Endothelial cell of umbilical vein (primary cell): ENCODE measurements around the gene CYB5A. TPM values are rescaled to one million over a fixed set of nuclear protein-coding genes. Genes with fewer than 3 reads are reported as not detected.

Experiments used
- BruUV-seq: library from RNA; stranded (reverse); fragments of 400-500 nt; replicated peaks from 2 replicates; lab custom pipeline; 2021; lab: Mats Ljungman, UMichigan
- CTCF ChIA-PET: fragments of 300-600, 350-600 bp; sonication (Branson Sonifier 250); formaldehyde crosslinking; loops from one replicate; lab custom pipeline; 2021; ENCODE audit warnings: antibody characterized with exemption, inconsistent platforms; lab: Charles Lee
- POLR2A ChIA-PET: fragments of 300-600, 350-600 bp; sonication (Branson Sonifier 250); formaldehyde crosslinking; loops from one replicate; lab custom pipeline; 2021; ENCODE audit warnings: antibody characterized with exemption, inconsistent platforms; lab: Charles Lee
- DNase-seq: peaks from one replicate; pipeline ENCODE4 v3.0.0-alpha.2; 2011; ENCODE audit warnings: low read depth, low spot score
- FAIRE-seq: peaks from 2 replicates; lab custom pipeline; 2011; peaks lifted over from hg19 to GRCh38; lab: Jason Lieb, UNC
- H2AFZ ChIP-seq: 2 replicates; pipeline ENCODE4 v1.6.0; 2012; ENCODE audit warnings: low read depth, low read length, control low read depth, inconsistent platforms
- H3K27ac ChIP-seq: 2 replicates; pipeline ENCODE4 v1.5.1; 2011; ENCODE audit warnings: low read depth, mild to moderate bottlenecking, control low read depth, low read length, moderate library complexity; ENCODE audit not compliant: insufficient read depth
- H3K27me3 ChIP-seq, 2 experiments: 2 replicates each; pipeline versions ENCODE4 v1.6.0 to v1.6.1; 2011; ENCODE audit warnings: low read length in 2 of 2, mixed read lengths in 1 of 2; ENCODE audit not compliant: control insufficient read depth in 2 of 2, insufficient read depth in 2 of 2
- H3K36me3 ChIP-seq, 2 experiments: 2 replicates in 1 of 2; 3 replicates in 1 of 2; pipeline ENCODE4 v1.5.1; 2011; ENCODE audit warnings: low read length in 2 of 2, mild to moderate bottlenecking in 1 of 2, moderate library complexity in 1 of 2; ENCODE audit not compliant: control insufficient read depth in 2 of 2, insufficient read depth in 2 of 2; ENCODE audit errors: extremely low read depth in 1 of 2
- H3K4me1 ChIP-seq: 3 replicates; pipeline ENCODE4 v1.5.1; 2011; ENCODE audit warnings: mild to moderate bottlenecking, low read length; ENCODE audit not compliant: control insufficient read depth, insufficient read depth; ENCODE audit errors: extremely low read depth
- H3K4me2 ChIP-seq: 2 replicates; pipeline ENCODE4 v1.6.1; 2011; ENCODE audit warnings: low read length, control low read depth, mixed read lengths; ENCODE audit not compliant: insufficient read depth
- H3K4me3 ChIP-seq, 3 experiments: fragments of 200-600 bp in 1 of 3; sonication (generic), shearing (Covaris generic) in 1 of 3; replicated peaks in 1 of 3; 2 replicates each; pipeline ENCODE4 v1.5.1; 2011 to 2016; ENCODE audit warnings: control low read depth in 3 of 3, low read length in 3 of 3, mild to moderate bottlenecking in 2 of 3, inconsistent platforms in 1 of 3, low read depth in 1 of 3, moderate library complexity in 1 of 3; ENCODE audit not compliant: insufficient read depth in 1 of 3
- H3K79me2 ChIP-seq: 2 replicates; pipeline ENCODE4 v1.6.0; 2012; ENCODE audit warnings: low read length, inconsistent platforms; ENCODE audit not compliant: control insufficient read depth, insufficient read depth
- H3K9ac ChIP-seq: replicated peaks from 2 replicates; pipeline ENCODE3; 2011; ENCODE audit warnings: low read length, control low read depth; ENCODE audit not compliant: insufficient read depth; ENCODE audit errors: extremely low read depth
- H3K9me1 ChIP-seq: replicated peaks from 3 replicates; pipeline ENCODE4 v1.6.0; 2011; ENCODE audit warnings: mild to moderate bottlenecking, low read length; ENCODE audit not compliant: control insufficient read depth, insufficient read depth; ENCODE audit errors: extremely low read depth
- H3K9me3 ChIP-seq: replicated peaks from 2 replicates; pipeline ENCODE4 v1.5.1; 2012; ENCODE audit warnings: low read length, inconsistent platforms; ENCODE audit not compliant: control insufficient read depth, insufficient read depth
- H4K20me1 ChIP-seq: replicated peaks from 2 replicates; pipeline ENCODE3; 2011; ENCODE audit warnings: mild to moderate bottlenecking, low read length; ENCODE audit not compliant: control insufficient read depth, insufficient read depth; ENCODE audit errors: extremely low read depth
- CTCF ChIP-seq, 2 donors: IDR thresholded peaks; 1 replicate in 1 of 2; 2 replicates in 1 of 2; pipeline ENCODE4 v1.5.1; 2011; ENCODE audit warnings: low read length in 2 of 2, mild to moderate bottlenecking in 2 of 2, moderate library complexity in 2 of 2, control low read depth in 1 of 2, inconsistent platforms in 1 of 2, low read depth in 1 of 2; ENCODE audit not compliant: insufficient read depth in 1 of 2; ENCODE audit errors: extremely low read depth in 1 of 2
- EZH2 ChIP-seq: IDR thresholded peaks from 2 replicates; pipeline ENCODE4 v1.6.1; 2012; ENCODE audit warnings: borderline replicate concordance, low read depth, mild to moderate bottlenecking, moderate library complexity, low read length, inconsistent platforms; ENCODE audit not compliant: severe bottlenecking
- FOS ChIP-seq: IDR thresholded peaks from 2 replicates; pipeline ENCODE4 v1.6.1; 2011; ENCODE audit warnings: mild to moderate bottlenecking, low read length, moderate library complexity, borderline replicate concordance; ENCODE audit not compliant: insufficient read depth
- GATA2 ChIP-seq: IDR thresholded peaks from 2 replicates; pipeline ENCODE4 v1.7.0; 2011; ENCODE audit warnings: low read depth, mild to moderate bottlenecking, moderate library complexity, mixed read lengths, low read length; ENCODE audit not compliant: insufficient read length, insufficient read depth
- JUN ChIP-seq: IDR thresholded peaks from 2 replicates; pipeline ENCODE4 v1.6.1; 2011; ENCODE audit warnings: borderline replicate concordance, low read depth; ENCODE audit not compliant: insufficient read length, insufficient read depth
- MAX ChIP-seq: IDR thresholded peaks from 2 replicates; pipeline ENCODE4 v1.6.1; 2011; ENCODE audit not compliant: insufficient read depth, insufficient read length
- MYC ChIP-seq: IDR thresholded peaks from one replicate; pipeline ENCODE4 v1.6.1; 2011; ENCODE audit warnings: mild to moderate bottlenecking, low read depth, low read length
- POLR2A ChIP-seq: IDR thresholded peaks from 2 replicates; pipeline ENCODE4 v1.6.1; 2012; ENCODE audit warnings: low read depth, mild to moderate bottlenecking, control low read depth, low read length
- POLR2AphosphoS5 ChIP-seq: IDR thresholded peaks from 2 replicates; pipeline ENCODE4 v1.6.1; 2012; ENCODE audit warnings: low read depth, mild to moderate bottlenecking, control low read depth, low read length, moderate library complexity; ENCODE audit not compliant: insufficient read depth
- dilution Hi-C: fragments of 300-500 bp; cut with MboI; formaldehyde crosslinking; loops from one replicate; pipeline ENCODE4 v1.15.0; 2019; ENCODE audit warnings: low sequenced_read_pairs; ENCODE audit not compliant: extremely low pct_ligation_motif_present
- intact Hi-C: fragments of 100-400 bp; cut with micrococcal nuclease; formaldehyde crosslinking; loops from one replicate; pipeline ENCODE4 v1.10.0; 2022
- polyA plus RNA-seq, 4 experiments: library from polyadenylated mRNA; depleted of rRNA in 3 of 4; stranded (reverse) in 3 of 4; unstranded in 1 of 4; fragments of >200 nt; gene quantifications; 2 replicates each; pipeline versions ENCODE4 v1.2.1 to v1.2.3, GENCODE V29; 2011 to 2012; ENCODE audit warnings: missing spikeins in 1 of 4
- total RNA-seq: library from RNA; stranded (reverse); gene quantifications from 2 replicates; pipeline ENCODE4 v1.2.3, GENCODE V29; 2021

CYB5A gene
- total and polyA plus RNA-seq, 2 donors (not counting 3 experiments of a cell fraction or from before 2014, with no cell fraction given), result 24.9 to 74.0 TPM

- Histone ChIP-seq H2AFZ (no peak overlapping the region), H3K79me2 (no peaks in the 10 kb centered on the region), H3K4me1 (peaks cover 8% of the 10 kb centered on the region), H3K27ac (no peak overlapping the region), H3K4me2 (no peak overlapping the region), H3K27me3 (no peaks in the 10 kb centered on the region), H4K20me1 (no peaks in the 10 kb centered on the region), H3K9ac (no peak overlapping the region), H3K9me3 (no peaks in the 10 kb centered on the region), H3K4me3 (no peak overlapping the region), H3K9me1 (no peaks in the 10 kb centered on the region), H3K36me3 (no peaks in the 10 kb centered on the region)
- no peak for DNase-seq
- dilution Hi-C loops, result no loop called here
- CTCF ChIA-PET, result no interaction called here
- no TSS peak for BruUV-seq
- intact Hi-C loops, result no loop called here
- no peak for FAIRE-seq
- POLR2A ChIA-PET, result no interaction called here
- no peak for TF ChIP-seq GATA2
- TF ChIP-seq JUN, result no peak
- TF ChIP-seq FOS, result no peak
- TF ChIP-seq MAX, result no peak
- no peak for TF ChIP-seq POLR2A
- no peak for TF ChIP-seq MYC
- no peak for TF ChIP-seq CTCF (IDR thresholded peaks at IDR 0.05; ENCODE audit: extremely low read depth in 1 of 2, insufficient read depth in 1 of 2, low read depth in 1 of 2, low read length in 2 of 2)
- no peak for TF ChIP-seq EZH2
- no peak for TF ChIP-seq POLR2AphosphoS5
These were observed 9.6 kb downstream of the CYB5A start for GRCh38 chr18:74281980-74282754.
